Stomach (tissue), 4 donors: ENCODE data around the gene ATP6V0E2.

Experiments used
- CTCF ChIP-seq, 7 experiments: fragments of 450-650 bp in 4 of 7; fragments of 200-600 bp in 3 of 7; sonication (generic) in 3 of 7; IDR thresholded peaks; one replicate each; pipeline ENCODE4 v1.5.1; 2016 to 2019; ENCODE audit warnings: antibody characterized with exemption in 7 of 7, control low read depth in 2 of 7, mild to moderate bottlenecking in 1 of 7
- EP300 ChIP-seq: sonication (generic); formaldehyde crosslinking; IDR thresholded peaks from one replicate; pipeline ENCODE4 v1.6.1; 2017; ENCODE audit warnings: antibody characterized with exemption
- POLR2A ChIP-seq, 4 donors: fragments of 450-650 bp; IDR thresholded peaks; one replicate each; pipeline ENCODE4 v1.6.1; 2016; ENCODE audit warnings: antibody characterized with exemption in 4 of 4, control low read depth in 2 of 4, mild to moderate bottlenecking in 1 of 4, moderate library complexity in 1 of 4

DNA sequence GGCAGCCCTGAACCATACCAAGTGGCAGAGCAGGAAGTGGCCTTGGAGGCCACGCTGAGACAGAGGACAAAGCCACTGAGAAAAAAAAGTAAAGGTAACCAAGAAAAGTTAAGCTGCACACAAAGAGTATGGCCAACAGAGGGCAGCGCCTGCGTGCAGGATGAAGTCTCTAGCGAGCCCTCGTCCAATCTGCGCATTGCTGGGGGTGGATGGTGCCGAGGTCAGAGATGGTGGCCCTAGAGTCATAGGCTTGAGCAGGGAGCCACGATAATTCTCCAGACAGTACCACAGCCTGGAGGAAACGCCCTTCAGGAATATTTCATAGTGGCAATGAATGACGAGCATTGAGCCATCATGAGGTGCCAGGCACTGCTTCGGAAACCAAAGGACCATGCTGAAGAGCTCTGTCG is 9.7 kb downstream of the ATP6V0E2 start:
- TF ChIP-seq POLR2A (IDR thresholded peaks at IDR 0.05), result no peak
- peak in 4 of 7 experiments; percentile 45 to 63 (median 58) for TF ChIP-seq CTCF (IDR thresholded peaks at IDR 0.05)
- no peak for TF ChIP-seq EP300
